SU-DHL-6 (cell line): Measurements from ENCODE around the gene COCH.

Experiments used
- H2AFZ ChIP-seq: fragments of 200-600 bp; sonication (generic); 2 replicates; pipeline ENCODE4 v1.6.1; 2014; ENCODE audit warnings: low read depth, mild to moderate bottlenecking, moderate library complexity, mixed read lengths, antibody characterized with exemption, low read length; ENCODE audit not compliant: severe bottlenecking
- H3F3A ChIP-seq: fragments of 200-600 bp; shearing (Covaris generic); 2 replicates; pipeline ENCODE4 v1.6.0; 2016; ENCODE audit warnings: antibody characterized with exemption, mild to moderate bottlenecking; ENCODE audit not compliant: insufficient read depth
- H3K27ac ChIP-seq: fragments of 200-600 bp; sonication (generic); 2 replicates; pipeline ENCODE4 v1.5.1; 2016; ENCODE audit warnings: low read depth, mild to moderate bottlenecking, low read length, moderate library complexity, mixed read lengths
- H3K27me3 ChIP-seq: fragments of 200-600 bp; sonication (generic), shearing (Covaris generic); 2 replicates; pipeline ENCODE4 v1.6.0; 2014; ENCODE audit warnings: mild to moderate bottlenecking, low read length
- H3K36me3 ChIP-seq: fragments of 200-600 bp; sonication (generic); 2 replicates; pipeline ENCODE4 v1.6.1; 2014; ENCODE audit warnings: mild to moderate bottlenecking, low read length, mixed read lengths
- H3K4me2 ChIP-seq: fragments of 300-600, 200-600 bp; shearing (Covaris generic), sonication (generic); 2 replicates; pipeline ENCODE4 v1.6.0; 2014; ENCODE audit warnings: low read length, low read depth, mild to moderate bottlenecking; ENCODE audit not compliant: poor library complexity, severe bottlenecking
- H3K4me3 ChIP-seq: fragments of 200-600 bp; sonication (generic); 2 replicates; pipeline ENCODE4 v1.5.1; 2014; ENCODE audit warnings: antibody characterized with exemption, low read length, mild to moderate bottlenecking, mixed read lengths; ENCODE audit not compliant: insufficient read depth, poor library complexity, severe bottlenecking
- H3K79me2 ChIP-seq: fragments of 200-600 bp; sonication (generic); 2 replicates; pipeline ENCODE4 v1.6.1; 2014; ENCODE audit warnings: mild to moderate bottlenecking, low read length, moderate library complexity; ENCODE audit not compliant: insufficient read depth
- H3K9ac ChIP-seq: fragments of 200-600 bp; sonication (generic); 2 replicates; pipeline ENCODE4 v1.7.0; 2014; ENCODE audit warnings: mild to moderate bottlenecking, low read length
- H3K9me2 ChIP-seq: fragments of 200-600 bp; sonication (generic); replicated peaks from 2 replicates; pipeline ENCODE4 v1.6.1; 2014; ENCODE audit warnings: low read length; ENCODE audit not compliant: insufficient read depth
- H3K9me3 ChIP-seq: fragments of 200-600 bp; sonication (generic); 2 replicates; pipeline ENCODE4 v1.6.1; 2014; ENCODE audit warnings: low read length, mixed read lengths; ENCODE audit not compliant: insufficient read depth
- H4K20me1 ChIP-seq: fragments of 200-600 bp; sonication (generic); 2 replicates; pipeline ENCODE4 v1.6.1; 2014; ENCODE audit warnings: low read depth, mild to moderate bottlenecking, antibody characterized with exemption, low read length, moderate library complexity, mixed read lengths
- EZH2phosphoT487 ChIP-seq: fragments of 200-600 bp; sonication (generic), shearing (Covaris generic); conservative IDR thresholded peaks from 2 replicates; pipeline ENCODE4 v1.6.1; 2018; ENCODE audit warnings: mild to moderate bottlenecking, antibody characterized with exemption, low read length, moderate library complexity, mixed read lengths
- TF ChIP-seq, protein P1 (sequence below): fragments of 200-600 bp; sonication (generic); IDR thresholded peaks from one replicate; pipeline ENCODE4 v1.5.1; 2017; ENCODE audit warnings: antibody characterized with exemption, mild to moderate bottlenecking, low read length, moderate library complexity; ENCODE audit not compliant: insufficient read depth, poor library complexity, severe bottlenecking

COCH gene

DNA sequence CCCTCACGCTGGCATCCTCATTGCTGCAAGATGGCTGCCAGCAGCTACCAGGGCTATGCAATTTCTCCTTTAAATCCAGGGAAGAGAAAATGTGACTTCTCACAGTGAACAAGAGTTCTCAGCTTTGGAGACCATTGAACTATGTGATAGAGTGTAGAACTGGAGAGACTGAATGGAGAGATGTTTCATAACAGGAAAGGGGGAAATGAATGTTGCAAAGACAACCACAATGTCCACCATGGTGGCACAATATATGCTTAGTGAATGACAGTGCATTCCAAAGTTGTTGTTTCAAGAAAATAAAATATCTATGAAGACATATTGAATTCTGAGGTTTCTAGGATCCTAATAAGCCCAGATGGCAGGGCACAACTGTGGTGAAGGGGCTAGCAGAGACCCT is 13.2 kb upstream of the COCH start:
- H3K27ac ChIP-seq: no peak overlapping the region
- H3K27me3 ChIP-seq: no peaks in the 10 kb centered on the region

DNA sequence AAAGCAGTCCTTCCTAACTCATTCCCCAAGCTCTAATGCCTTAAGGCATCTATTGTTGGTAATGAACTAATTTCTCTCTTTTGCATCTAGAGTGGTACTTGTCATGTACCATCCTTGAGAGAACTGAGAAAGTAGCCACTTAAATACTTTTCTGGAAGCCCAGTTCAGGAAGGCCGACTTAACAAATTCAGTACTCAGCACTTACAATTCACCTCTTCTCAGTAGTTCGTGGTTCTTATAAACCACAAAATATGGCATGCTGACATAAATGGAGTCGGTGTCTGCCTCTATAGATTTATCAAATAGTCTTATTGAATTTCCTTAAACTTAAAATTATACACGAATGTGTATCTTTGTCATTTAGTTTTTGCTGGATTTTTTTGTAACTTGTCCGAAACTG is 9.4 kb upstream of the COCH start:
- Histone ChIP-seq H3K4me2 (no peak overlapping the region), H3K4me3 (no peak overlapping the region), H3K36me3 (no peaks in the 10 kb centered on the region), H3K9me2 (no peaks in the 10 kb centered on the region), H3K79me2 (no peaks in the 10 kb centered on the region), H4K20me1 (no peaks in the 10 kb centered on the region), H3K9ac (no peak overlapping the region), H3K27ac (no peak overlapping the region), H2AFZ (no peak overlapping the region), H3F3A (no peaks in the 10 kb centered on the region), H3K27me3 (no peaks in the 10 kb centered on the region), H3K9me3 (no peaks in the 10 kb centered on the region)
- TF ChIP-seq, protein P1, sequence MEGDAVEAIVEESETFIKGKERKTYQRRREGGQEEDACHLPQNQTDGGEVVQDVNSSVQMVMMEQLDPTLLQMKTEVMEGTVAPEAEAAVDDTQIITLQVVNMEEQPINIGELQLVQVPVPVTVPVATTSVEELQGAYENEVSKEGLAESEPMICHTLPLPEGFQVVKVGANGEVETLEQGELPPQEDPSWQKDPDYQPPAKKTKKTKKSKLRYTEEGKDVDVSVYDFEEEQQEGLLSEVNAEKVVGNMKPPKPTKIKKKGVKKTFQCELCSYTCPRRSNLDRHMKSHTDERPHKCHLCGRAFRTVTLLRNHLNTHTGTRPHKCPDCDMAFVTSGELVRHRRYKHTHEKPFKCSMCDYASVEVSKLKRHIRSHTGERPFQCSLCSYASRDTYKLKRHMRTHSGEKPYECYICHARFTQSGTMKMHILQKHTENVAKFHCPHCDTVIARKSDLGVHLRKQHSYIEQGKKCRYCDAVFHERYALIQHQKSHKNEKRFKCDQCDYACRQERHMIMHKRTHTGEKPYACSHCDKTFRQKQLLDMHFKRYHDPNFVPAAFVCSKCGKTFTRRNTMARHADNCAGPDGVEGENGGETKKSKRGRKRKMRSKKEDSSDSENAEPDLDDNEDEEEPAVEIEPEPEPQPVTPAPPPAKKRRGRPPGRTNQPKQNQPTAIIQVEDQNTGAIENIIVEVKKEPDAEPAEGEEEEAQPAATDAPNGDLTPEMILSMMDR: no peak
- TF ChIP-seq EZH2phosphoT487: no peak

More for the DNA sequence above, 13.2 kb upstream of the COCH start:
- Histone ChIP-seq H3K79me2 (no peaks in the 10 kb centered on the region), H3K9me3 (no peaks in the 10 kb centered on the region), H2AFZ (no peak overlapping the region), H3K9me2 (no peaks in the 10 kb centered on the region), H3F3A (no peaks in the 10 kb centered on the region), H3K9ac (no peak overlapping the region), H3K4me3 (no peak overlapping the region), H3K36me3 (no peaks in the 10 kb centered on the region), H3K4me2 (no peak overlapping the region), H4K20me1 (no peaks in the 10 kb centered on the region)
- TF ChIP-seq, protein P1: no peak
- TF ChIP-seq EZH2phosphoT487: no peak

- H3K27ac ChIP-seq: no peak overlapping the region
- no peak overlapping the region for H2AFZ ChIP-seq
- TF ChIP-seq, protein P1: no peak
- TF ChIP-seq EZH2phosphoT487: no peak
- H4K20me1 ChIP-seq: no peaks in the 10 kb centered on the region
- H3K27me3 ChIP-seq: no peaks in the 10 kb centered on the region
- H3K9me2 ChIP-seq: no peaks in the 10 kb centered on the region
- H3K4me2 ChIP-seq: no peak overlapping the region
- no peaks in the 10 kb centered on the region for H3K9me3 ChIP-seq
- no peak overlapping the region for H3K9ac ChIP-seq
- peaks cover 7% of the 10 kb centered on the region for H3F3A ChIP-seq
- no peaks in the 10 kb centered on the region for H3K36me3 ChIP-seq
- H3K4me3 ChIP-seq: no peak overlapping the region
- H3K79me2 ChIP-seq: no peaks in the 10 kb centered on the region
These were observed 5.6 kb upstream of the COCH start for GRCh38 chr14:30868736-30869135.
